Measurements from ENCODE around the gene SRD5A1. TPM values are rescaled to one million over a fixed set of nuclear protein-coding genes. Genes with fewer than 3 reads are reported as not detected.

SRD5A1 gene
- total RNA-seq, 1 experiment from 2014 or later: 30.4 TPM

DNA sequence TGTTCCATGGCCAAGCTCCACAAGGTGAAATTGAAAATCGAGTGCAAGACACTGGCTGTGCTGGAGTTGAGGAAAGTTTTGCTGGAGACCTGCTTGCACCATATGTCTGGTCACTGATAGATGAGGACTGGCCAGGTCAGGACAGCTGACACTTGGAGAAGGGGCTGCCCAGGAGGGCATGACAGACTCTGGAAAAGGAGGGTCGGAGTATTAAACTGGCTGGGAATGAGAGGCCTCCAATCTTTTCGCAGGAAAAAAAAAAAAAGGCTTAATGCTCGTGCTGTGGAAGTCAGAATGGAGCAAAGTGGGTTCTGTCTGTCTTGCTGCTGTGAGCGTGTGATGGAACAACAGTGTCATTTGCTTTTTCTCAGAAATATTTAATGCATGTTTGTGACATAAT is 85.5 kb downstream of the SRD5A1 start:
- no peaks in the 10 kb centered on the region for H3K9me3 ChIP-seq (ENCODE audit: control insufficient read depth, insufficient read depth, low read depth, low read length)
- ChIA-PET POLR2A (no interaction called here), CTCF (interaction anchor here (0.6 kb wide), 1 partner anchor 8 kb away, joined by 3 read pairs; no protein-coding TSS in a partner anchor)
- DNase-seq (ENCODE audit: low read depth, low spot score) (no peak), ATAC-seq (no peak)
- no peaks in the 10 kb centered on the region; the same call in 1 of the 2 replicates for H3K36me3 ChIP-seq (ENCODE audit: control insufficient read depth, insufficient read depth, low read length)
- no TSS peak for BruUV-seq (replicated peaks)
- no peak overlapping the region for H3K4me3 ChIP-seq (ENCODE audit: low read depth in 2 of 2, low read length in 2 of 2)
- TF ChIP-seq POLR2AphosphoS5 (IDR thresholded peaks at IDR 0.05; ENCODE audit: low read depth, low read length): no peak
- TF ChIP-seq SIN3A (IDR thresholded peaks at IDR 0.05; ENCODE audit: borderline replicate concordance, insufficient read depth, low read depth, low read length): no peak
- TF ChIP-seq, protein P1, sequence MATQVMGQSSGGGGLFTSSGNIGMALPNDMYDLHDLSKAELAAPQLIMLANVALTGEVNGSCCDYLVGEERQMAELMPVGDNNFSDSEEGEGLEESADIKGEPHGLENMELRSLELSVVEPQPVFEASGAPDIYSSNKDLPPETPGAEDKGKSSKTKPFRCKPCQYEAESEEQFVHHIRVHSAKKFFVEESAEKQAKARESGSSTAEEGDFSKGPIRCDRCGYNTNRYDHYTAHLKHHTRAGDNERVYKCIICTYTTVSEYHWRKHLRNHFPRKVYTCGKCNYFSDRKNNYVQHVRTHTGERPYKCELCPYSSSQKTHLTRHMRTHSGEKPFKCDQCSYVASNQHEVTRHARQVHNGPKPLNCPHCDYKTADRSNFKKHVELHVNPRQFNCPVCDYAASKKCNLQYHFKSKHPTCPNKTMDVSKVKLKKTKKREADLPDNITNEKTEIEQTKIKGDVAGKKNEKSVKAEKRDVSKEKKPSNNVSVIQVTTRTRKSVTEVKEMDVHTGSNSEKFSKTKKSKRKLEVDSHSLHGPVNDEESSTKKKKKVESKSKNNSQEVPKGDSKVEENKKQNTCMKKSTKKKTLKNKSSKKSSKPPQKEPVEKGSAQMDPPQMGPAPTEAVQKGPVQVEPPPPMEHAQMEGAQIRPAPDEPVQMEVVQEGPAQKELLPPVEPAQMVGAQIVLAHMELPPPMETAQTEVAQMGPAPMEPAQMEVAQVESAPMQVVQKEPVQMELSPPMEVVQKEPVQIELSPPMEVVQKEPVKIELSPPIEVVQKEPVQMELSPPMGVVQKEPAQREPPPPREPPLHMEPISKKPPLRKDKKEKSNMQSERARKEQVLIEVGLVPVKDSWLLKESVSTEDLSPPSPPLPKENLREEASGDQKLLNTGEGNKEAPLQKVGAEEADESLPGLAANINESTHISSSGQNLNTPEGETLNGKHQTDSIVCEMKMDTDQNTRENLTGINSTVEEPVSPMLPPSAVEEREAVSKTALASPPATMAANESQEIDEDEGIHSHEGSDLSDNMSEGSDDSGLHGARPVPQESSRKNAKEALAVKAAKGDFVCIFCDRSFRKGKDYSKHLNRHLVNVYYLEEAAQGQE (IDR thresholded peaks at IDR 0.05; ENCODE audit: insufficient read depth in 1 of 2, low read depth in 2 of 2, low read length in 1 of 2): no peak
- TF ChIP-seq, protein P2, sequence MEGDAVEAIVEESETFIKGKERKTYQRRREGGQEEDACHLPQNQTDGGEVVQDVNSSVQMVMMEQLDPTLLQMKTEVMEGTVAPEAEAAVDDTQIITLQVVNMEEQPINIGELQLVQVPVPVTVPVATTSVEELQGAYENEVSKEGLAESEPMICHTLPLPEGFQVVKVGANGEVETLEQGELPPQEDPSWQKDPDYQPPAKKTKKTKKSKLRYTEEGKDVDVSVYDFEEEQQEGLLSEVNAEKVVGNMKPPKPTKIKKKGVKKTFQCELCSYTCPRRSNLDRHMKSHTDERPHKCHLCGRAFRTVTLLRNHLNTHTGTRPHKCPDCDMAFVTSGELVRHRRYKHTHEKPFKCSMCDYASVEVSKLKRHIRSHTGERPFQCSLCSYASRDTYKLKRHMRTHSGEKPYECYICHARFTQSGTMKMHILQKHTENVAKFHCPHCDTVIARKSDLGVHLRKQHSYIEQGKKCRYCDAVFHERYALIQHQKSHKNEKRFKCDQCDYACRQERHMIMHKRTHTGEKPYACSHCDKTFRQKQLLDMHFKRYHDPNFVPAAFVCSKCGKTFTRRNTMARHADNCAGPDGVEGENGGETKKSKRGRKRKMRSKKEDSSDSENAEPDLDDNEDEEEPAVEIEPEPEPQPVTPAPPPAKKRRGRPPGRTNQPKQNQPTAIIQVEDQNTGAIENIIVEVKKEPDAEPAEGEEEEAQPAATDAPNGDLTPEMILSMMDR (IDR thresholded peaks at IDR 0.05): no peak
- no peak for TF ChIP-seq TCF7L2 (IDR thresholded peaks at IDR 0.05; ENCODE audit: low read depth, low read length)
- in situ Hi-C loops (cut with HindIII; ENCODE audit: low pct_unique_long_range_greater_than_20kb, low sequenced_read_pairs) (no loop called here), intact Hi-C loops (cut with micrococcal nuclease; ENCODE audit: unreplicated experiment) (loop anchor here (10.0 kb wide), 1 partner anchor 84 kb away; the partner anchor contains the start of genes NSUN2 and SRD5A1)
- no peaks in the 10 kb centered on the region for H3K27me3 ChIP-seq (ENCODE audit: control insufficient read depth, insufficient read depth, low read length)
- H3K27ac ChIP-seq (ENCODE audit: low read length): no peak overlapping the region
- peaks cover 49% of the 10 kb centered on the region for H3K4me1 ChIP-seq (ENCODE audit: control insufficient read depth, insufficient read depth, low read length)

GRCh38 chr5:6719417-6719816 is 86.2 kb downstream of the SRD5A1 start:
- no TSS peak for BruUV-seq (replicated peaks)
- H3K36me3 ChIP-seq (ENCODE audit: control insufficient read depth, insufficient read depth, low read length): no peaks in the 10 kb centered on the region; the same call in none of the 2 replicates
- DNase-seq (ENCODE audit: low read depth, low spot score) (no peak), ATAC-seq (no peak)
- ChIA-PET POLR2A (no interaction called here), CTCF (no interaction called here)
- H3K27me3 ChIP-seq (ENCODE audit: control insufficient read depth, insufficient read depth, low read length): no peaks in the 10 kb centered on the region
- no peaks in the 10 kb centered on the region for H3K9me3 ChIP-seq (ENCODE audit: control insufficient read depth, insufficient read depth, low read depth, low read length)
- in situ Hi-C loops (cut with HindIII; ENCODE audit: low pct_unique_long_range_greater_than_20kb, low sequenced_read_pairs): no loop called here
- TF ChIP-seq POLR2AphosphoS5 (IDR thresholded peaks at IDR 0.05; ENCODE audit: low read depth, low read length) (no peak), SIN3A (IDR thresholded peaks at IDR 0.05; ENCODE audit: borderline replicate concordance, insufficient read depth, low read depth, low read length) (no peak), TCF7L2 (IDR thresholded peaks at IDR 0.05; ENCODE audit: low read depth, low read length) (no peak)
- TF ChIP-seq, protein P2 (IDR thresholded peaks at IDR 0.05): no peak
- TF ChIP-seq, protein P1 (IDR thresholded peaks at IDR 0.05; ENCODE audit: insufficient read depth in 1 of 2, low read depth in 2 of 2, low read length in 1 of 2): no peak
- intact Hi-C loops (cut with micrococcal nuclease; ENCODE audit: unreplicated experiment): loop anchor here (10.0 kb wide), 1 partner anchor 85 kb away; the partner anchor contains the start of genes NSUN2 and SRD5A1
- H3K4me3 ChIP-seq (ENCODE audit: low read depth in 2 of 2, low read length in 2 of 2): no peak overlapping the region
- peaks cover 49% of the 10 kb centered on the region for H3K4me1 ChIP-seq (ENCODE audit: control insufficient read depth, insufficient read depth, low read length)
- no peak overlapping the region for H3K27ac ChIP-seq (ENCODE audit: low read length)

All from Panc1 (cell line).